Liver (tissue), 9 donors: ENCODE measurements around the gene ZNF503. TPM values are rescaled to one million over a fixed set of nuclear protein-coding genes. Genes with fewer than 3 reads are reported as not detected.

ENCODE experiments used
- DNase-seq: peaks from one replicate; pipeline ENCODE4 v3.0.0-alpha.2; 2017; ENCODE audit warnings: low spot score
- H3K27ac ChIP-seq, 2 donors: one replicate each; pipeline ENCODE4 v1.7.0; 2013; ENCODE audit warnings: inconsistent platforms in 2 of 2, low read length in 2 of 2, control low read depth in 1 of 2, low read depth in 1 of 2, mild to moderate bottlenecking in 1 of 2
- H3K27me3 ChIP-seq, 4 donors: one replicate each; pipeline versions ENCODE4 v1.6.1 to v1.7.0; 2013; ENCODE audit warnings: low read length in 3 of 4, inconsistent platforms in 1 of 4, mild to moderate bottlenecking in 1 of 4, moderate library complexity in 1 of 4; ENCODE audit not compliant: control insufficient read depth in 4 of 4, insufficient read depth in 4 of 4
- H3K36me3 ChIP-seq, 4 donors: one replicate each; pipeline versions ENCODE4 v1.6.1 to v1.7.0; 2013; ENCODE audit warnings: low read length in 3 of 4, mild to moderate bottlenecking in 3 of 4, low read depth in 1 of 4, moderate library complexity in 1 of 4; ENCODE audit not compliant: control insufficient read depth in 4 of 4, insufficient read depth in 3 of 4
- H3K4me1 ChIP-seq, 4 donors: one replicate each; pipeline versions ENCODE4 v1.6.1 to v1.7.0; 2013; ENCODE audit warnings: low read length in 3 of 4, mild to moderate bottlenecking in 3 of 4, moderate library complexity in 1 of 4; ENCODE audit not compliant: control insufficient read depth in 4 of 4, insufficient read depth in 4 of 4
- H3K4me3 ChIP-seq, 3 donors: one replicate each; pipeline versions ENCODE4 v1.6.1 to v1.7.0; 2013; ENCODE audit warnings: low read length in 3 of 3, control low read depth in 1 of 3, low read depth in 1 of 3, mild to moderate bottlenecking in 1 of 3
- H3K9ac ChIP-seq, 2 donors: one replicate each; pipeline ENCODE4 v1.7.0; 2013; ENCODE audit warnings: low read length in 2 of 2, mild to moderate bottlenecking in 2 of 2, moderate library complexity in 2 of 2, control low read depth in 1 of 2, low read depth in 1 of 2
- H3K9me3 ChIP-seq, 4 donors: one replicate each; pipeline versions ENCODE4 v1.6.1 to v1.7.0; 2013; ENCODE audit warnings: low read length in 3 of 4; ENCODE audit not compliant: control insufficient read depth in 4 of 4
- EGR1 ChIP-seq, 2 donors: IDR thresholded peaks; 2 replicates each; pipeline ENCODE4 v1.6.1; 2016 to 2018; ENCODE audit warnings: antibody characterized with exemption in 2 of 2, low read depth in 2 of 2
- FOXA1 ChIP-seq: IDR thresholded peaks from 2 replicates; pipeline ENCODE4 v1.6.1; 2016; ENCODE audit warnings: antibody characterized with exemption
- FOXA2 ChIP-seq: IDR thresholded peaks from 2 replicates; pipeline ENCODE4 v1.6.1; 2016; ENCODE audit warnings: antibody characterized with exemption
- HNF4A ChIP-seq, 2 donors: conservative IDR thresholded peaks; 2 replicates each; pipeline ENCODE4 v1.6.1; 2016; ENCODE audit warnings: antibody characterized with exemption in 2 of 2, mild to moderate bottlenecking in 2 of 2
- HNF4G ChIP-seq: IDR thresholded peaks from 2 replicates; pipeline ENCODE4 v1.6.1; 2016; ENCODE audit warnings: antibody characterized with exemption
- JUND ChIP-seq, 2 donors: IDR thresholded peaks; 2 replicates each; pipeline ENCODE4 v1.6.1; 2016; ENCODE audit warnings: antibody characterized with exemption in 2 of 2
- NR2F2 ChIP-seq: IDR thresholded peaks from 2 replicates; pipeline ENCODE4 v1.6.1; 2016; ENCODE audit warnings: antibody characterized with exemption
- RAD21 ChIP-seq, 2 donors: IDR thresholded peaks; 2 replicates each; pipeline ENCODE4 v1.6.1; 2016; ENCODE audit warnings: antibody characterized with exemption in 2 of 2, mild to moderate bottlenecking in 2 of 2
- RXRA ChIP-seq, 2 donors: IDR thresholded peaks; 2 replicates each; pipeline ENCODE4 v1.6.1; 2017 to 2018; ENCODE audit warnings: antibody characterized with exemption in 2 of 2, mild to moderate bottlenecking in 1 of 2
- YY1 ChIP-seq: IDR thresholded peaks from 2 replicates; pipeline ENCODE4 v1.6.1; 2016; ENCODE audit warnings: antibody characterized with exemption, mild to moderate bottlenecking
- WGBS: extraction: QIAGEN DNeasy Blood & Tissue Kit; methylation state at CpG from one replicate; pipeline ENCODE4 v1.1.7; 2013; 5-methylcytosine and 5-hydroxymethylcytosine counted together
- polyA plus RNA-seq, 2 donors: library from polyadenylated mRNA; stranded (reverse) in 1 of 2; unstranded in 1 of 2; fragments of 200-250 nt in 1 of 2; fragments of >200 nt in 1 of 2; fragmentation: Nextera tagmentation in 1 of 2; extraction: Ambion mirVana in 1 of 2; gene quantifications; one replicate each; pipeline versions ENCODE4 v1.2.1 to v1.2.3, GENCODE V29; 2013 to 2015
- total RNA-seq, 2 donors: library from RNA; depleted of rRNA; stranded (reverse); fragments of >200 nt; gene quantifications; one replicate each; pipeline ENCODE4 v1.2.3, GENCODE V29; 2014
- TF ChIP-seq, protein P1 (sequence below): IDR thresholded peaks from 2 replicates; pipeline ENCODE4 v1.6.1; 2016; ENCODE audit warnings: antibody characterized with exemption
- TF ChIP-seq, protein P2 (sequence below): IDR thresholded peaks from 2 replicates; pipeline ENCODE4 v1.6.1; 2016; ENCODE audit warnings: antibody characterized with exemption
- TF ChIP-seq, protein P3 (sequence below): IDR thresholded peaks from 2 replicates; pipeline ENCODE4 v1.6.1; 2016; ENCODE audit warnings: antibody characterized with exemption
- TF ChIP-seq, protein P4 (sequence below): IDR thresholded peaks from 2 replicates; pipeline ENCODE4 v1.6.1; 2016; ENCODE audit warnings: antibody characterized with exemption, mild to moderate bottlenecking
- TF ChIP-seq, protein P5 (sequence below): fragments of 150-350 bp; IDR thresholded peaks from 2 replicates; pipeline ENCODE4 v1.5.1; 2017; ENCODE audit warnings: improper control_type of control experiment, low read depth, low read length; ENCODE audit not compliant: missing input control
- donor health status: healthy.
- donor health status: healthy.
- donor health status: healthy.
- donor health status: healthy.
- donor health status: healthy.

ZNF503 gene
- total and polyA plus RNA-seq, 4 donors, result 1.6 to 5.2 (median 2.0) TPM

DNA sequence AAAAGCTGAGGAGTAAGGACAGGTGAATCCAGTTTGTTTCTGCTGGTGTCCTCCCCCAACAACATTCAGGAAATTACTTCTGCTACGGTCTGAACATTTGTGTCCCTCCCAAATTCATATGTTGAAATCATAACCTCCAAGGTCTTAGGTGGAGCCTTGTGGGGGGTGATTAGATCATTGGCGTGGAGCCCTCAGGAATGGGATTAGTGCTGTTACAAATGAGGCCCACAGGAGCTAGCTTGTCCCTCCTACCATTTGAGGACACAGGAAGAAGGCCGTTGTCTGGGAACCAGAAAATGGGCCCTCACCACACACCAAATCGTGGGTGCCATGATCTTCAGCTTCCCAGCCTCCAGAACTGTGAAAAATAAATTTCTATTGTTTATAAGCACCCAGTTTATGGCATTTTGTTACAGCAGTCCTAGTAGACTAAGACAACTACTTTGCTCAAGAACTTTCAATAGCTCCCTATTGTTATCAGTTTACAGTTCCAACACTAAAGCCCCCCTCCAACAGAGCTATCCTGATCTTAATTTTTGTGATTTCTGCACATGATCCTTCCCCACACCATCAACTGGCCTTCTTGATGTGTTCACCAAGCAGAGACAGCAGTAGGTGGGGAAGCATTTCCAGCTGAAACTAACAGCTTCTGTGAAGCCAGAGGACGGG lies 27.7 kb upstream of the ZNF503 start:
- peak overlapping the region in 1 of 2 donors; percentile 0 for H3K27ac ChIP-seq
- H3K9ac ChIP-seq, result no peak overlapping the region
- peaks cover 5 to 32% (median 23%) of the 10 kb centered on the region in 4 donors for H3K4me1 ChIP-seq
- no peak overlapping the region for H3K4me3 ChIP-seq
- DNase-seq, result no peak
- no peaks in the 10 kb centered on the region for H3K9me3 ChIP-seq
- H3K36me3 ChIP-seq, result no peaks in the 10 kb centered on the region
- no peaks in the 10 kb centered on the region for H3K27me3 ChIP-seq
- TF ChIP-seq, protein P1, sequence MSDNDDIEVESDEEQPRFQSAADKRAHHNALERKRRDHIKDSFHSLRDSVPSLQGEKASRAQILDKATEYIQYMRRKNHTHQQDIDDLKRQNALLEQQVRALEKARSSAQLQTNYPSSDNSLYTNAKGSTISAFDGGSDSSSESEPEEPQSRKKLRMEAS, result no peak
- no peak for TF ChIP-seq JUND (IDR thresholded peaks at IDR 0.05)
- 80% methylated on average over 5 of the region's 5 CpGs for WGBS

DNA sequence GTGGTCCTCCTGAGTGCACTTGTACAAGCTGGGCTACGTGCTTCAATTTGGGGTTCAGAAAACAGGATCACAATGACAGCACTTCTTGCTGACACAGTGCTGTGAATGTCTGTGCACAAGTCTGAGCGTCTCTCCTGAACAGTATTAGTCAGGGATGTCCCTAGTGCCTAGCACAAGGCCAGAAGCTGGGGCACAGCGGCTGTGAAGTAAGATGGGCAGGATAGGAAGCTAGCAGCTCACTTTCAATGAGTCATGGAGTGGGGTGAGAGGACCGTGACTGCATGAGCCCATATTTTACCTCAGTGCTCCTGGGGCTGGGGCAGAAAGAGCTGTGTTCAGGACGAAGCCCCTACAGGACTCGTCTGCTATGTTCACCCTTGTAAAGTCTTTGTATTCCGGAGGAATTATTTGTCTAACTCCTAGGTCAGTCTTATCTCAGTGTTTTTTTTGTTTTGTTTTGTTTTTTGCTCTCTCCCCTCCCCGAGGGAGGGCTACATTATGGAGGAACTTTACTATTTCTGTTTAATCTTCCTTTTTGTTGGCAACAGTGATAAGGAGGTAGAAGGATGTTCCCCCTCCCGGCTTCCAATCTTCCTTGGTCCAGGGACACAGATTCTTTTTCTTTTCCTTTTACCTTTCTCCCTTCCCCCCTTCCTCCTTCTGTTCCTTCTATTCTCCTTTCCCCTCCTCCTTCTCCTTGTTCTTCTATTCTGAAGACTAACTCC lies 27.0 kb upstream of the ZNF503 start:
- Histone ChIP-seq H3K4me1 (peaks cover 5 to 32% (median 21%) of the 10 kb centered on the region in 4 donors), H3K9me3 (no peaks in the 10 kb centered on the region), H3K27me3 (no peaks in the 10 kb centered on the region), H3K4me3 (no peak overlapping the region), H3K27ac (no peak overlapping the region), H3K36me3 (no peaks in the 10 kb centered on the region), H3K9ac (no peak overlapping the region)
- TF ChIP-seq FOXA1 (no peak), FOXA2 (no peak), EGR1 (IDR thresholded peaks at IDR 0.05; ENCODE audit: low read depth in 2 of 2) (no peak), NR2F2 (no peak), HNF4G (no peak), RAD21 (IDR thresholded peaks at IDR 0.05) (no peak), HNF4A (conservative IDR thresholded peaks at IDR 0.05) (no peak), YY1 (no peak), JUND (IDR thresholded peaks at IDR 0.05) (no peak), RXRA (IDR thresholded peaks at IDR 0.05) (no peak)
- TF ChIP-seq, protein P2, sequence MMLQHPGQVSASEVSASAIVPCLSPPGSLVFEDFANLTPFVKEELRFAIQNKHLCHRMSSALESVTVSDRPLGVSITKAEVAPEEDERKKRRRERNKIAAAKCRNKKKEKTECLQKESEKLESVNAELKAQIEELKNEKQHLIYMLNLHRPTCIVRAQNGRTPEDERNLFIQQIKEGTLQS, result no peak
- TF ChIP-seq, protein P3, sequence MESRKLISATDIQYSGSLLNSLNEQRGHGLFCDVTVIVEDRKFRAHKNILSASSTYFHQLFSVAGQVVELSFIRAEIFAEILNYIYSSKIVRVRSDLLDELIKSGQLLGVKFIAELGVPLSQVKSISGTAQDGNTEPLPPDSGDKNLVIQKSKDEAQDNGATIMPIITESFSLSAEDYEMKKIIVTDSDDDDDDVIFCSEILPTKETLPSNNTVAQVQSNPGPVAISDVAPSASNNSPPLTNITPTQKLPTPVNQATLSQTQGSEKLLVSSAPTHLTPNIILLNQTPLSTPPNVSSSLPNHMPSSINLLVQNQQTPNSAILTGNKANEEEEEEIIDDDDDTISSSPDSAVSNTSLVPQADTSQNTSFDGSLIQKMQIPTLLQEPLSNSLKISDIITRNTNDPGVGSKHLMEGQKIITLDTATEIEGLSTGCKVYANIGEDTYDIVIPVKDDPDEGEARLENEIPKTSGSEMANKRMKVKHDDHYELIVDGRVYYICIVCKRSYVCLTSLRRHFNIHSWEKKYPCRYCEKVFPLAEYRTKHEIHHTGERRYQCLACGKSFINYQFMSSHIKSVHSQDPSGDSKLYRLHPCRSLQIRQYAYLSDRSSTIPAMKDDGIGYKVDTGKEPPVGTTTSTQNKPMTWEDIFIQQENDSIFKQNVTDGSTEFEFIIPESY, result no peak
- TF ChIP-seq, protein P4, sequence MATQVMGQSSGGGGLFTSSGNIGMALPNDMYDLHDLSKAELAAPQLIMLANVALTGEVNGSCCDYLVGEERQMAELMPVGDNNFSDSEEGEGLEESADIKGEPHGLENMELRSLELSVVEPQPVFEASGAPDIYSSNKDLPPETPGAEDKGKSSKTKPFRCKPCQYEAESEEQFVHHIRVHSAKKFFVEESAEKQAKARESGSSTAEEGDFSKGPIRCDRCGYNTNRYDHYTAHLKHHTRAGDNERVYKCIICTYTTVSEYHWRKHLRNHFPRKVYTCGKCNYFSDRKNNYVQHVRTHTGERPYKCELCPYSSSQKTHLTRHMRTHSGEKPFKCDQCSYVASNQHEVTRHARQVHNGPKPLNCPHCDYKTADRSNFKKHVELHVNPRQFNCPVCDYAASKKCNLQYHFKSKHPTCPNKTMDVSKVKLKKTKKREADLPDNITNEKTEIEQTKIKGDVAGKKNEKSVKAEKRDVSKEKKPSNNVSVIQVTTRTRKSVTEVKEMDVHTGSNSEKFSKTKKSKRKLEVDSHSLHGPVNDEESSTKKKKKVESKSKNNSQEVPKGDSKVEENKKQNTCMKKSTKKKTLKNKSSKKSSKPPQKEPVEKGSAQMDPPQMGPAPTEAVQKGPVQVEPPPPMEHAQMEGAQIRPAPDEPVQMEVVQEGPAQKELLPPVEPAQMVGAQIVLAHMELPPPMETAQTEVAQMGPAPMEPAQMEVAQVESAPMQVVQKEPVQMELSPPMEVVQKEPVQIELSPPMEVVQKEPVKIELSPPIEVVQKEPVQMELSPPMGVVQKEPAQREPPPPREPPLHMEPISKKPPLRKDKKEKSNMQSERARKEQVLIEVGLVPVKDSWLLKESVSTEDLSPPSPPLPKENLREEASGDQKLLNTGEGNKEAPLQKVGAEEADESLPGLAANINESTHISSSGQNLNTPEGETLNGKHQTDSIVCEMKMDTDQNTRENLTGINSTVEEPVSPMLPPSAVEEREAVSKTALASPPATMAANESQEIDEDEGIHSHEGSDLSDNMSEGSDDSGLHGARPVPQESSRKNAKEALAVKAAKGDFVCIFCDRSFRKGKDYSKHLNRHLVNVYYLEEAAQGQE, result no peak
- TF ChIP-seq, protein P5, sequence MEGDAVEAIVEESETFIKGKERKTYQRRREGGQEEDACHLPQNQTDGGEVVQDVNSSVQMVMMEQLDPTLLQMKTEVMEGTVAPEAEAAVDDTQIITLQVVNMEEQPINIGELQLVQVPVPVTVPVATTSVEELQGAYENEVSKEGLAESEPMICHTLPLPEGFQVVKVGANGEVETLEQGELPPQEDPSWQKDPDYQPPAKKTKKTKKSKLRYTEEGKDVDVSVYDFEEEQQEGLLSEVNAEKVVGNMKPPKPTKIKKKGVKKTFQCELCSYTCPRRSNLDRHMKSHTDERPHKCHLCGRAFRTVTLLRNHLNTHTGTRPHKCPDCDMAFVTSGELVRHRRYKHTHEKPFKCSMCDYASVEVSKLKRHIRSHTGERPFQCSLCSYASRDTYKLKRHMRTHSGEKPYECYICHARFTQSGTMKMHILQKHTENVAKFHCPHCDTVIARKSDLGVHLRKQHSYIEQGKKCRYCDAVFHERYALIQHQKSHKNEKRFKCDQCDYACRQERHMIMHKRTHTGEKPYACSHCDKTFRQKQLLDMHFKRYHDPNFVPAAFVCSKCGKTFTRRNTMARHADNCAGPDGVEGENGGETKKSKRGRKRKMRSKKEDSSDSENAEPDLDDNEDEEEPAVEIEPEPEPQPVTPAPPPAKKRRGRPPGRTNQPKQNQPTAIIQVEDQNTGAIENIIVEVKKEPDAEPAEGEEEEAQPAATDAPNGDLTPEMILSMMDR, result no peak
- TF ChIP-seq, protein P1, result no peak
- WGBS, result 82% methylated on average over 9 of the region's 9 CpGs
- DNase-seq, result no peak
